HepG2 (cell line): ENCODE results near the gene C1QC. TPM values are rescaled to one million over a fixed set of nuclear protein-coding genes. Genes with fewer than 3 reads are reported as not detected.

ENCODE experiments used
- ATAC-seq: fragments of 200-7000 bp; cut with Tn5 transposase; 3 replicates; pipeline ENCODE4 v1.9.1; 2020; ENCODE audit warnings: mild to moderate bottlenecking, moderate library complexity
- BruUV-seq: library from RNA; stranded (reverse); fragments of 400-500 nt; replicated peaks from 2 replicates; lab custom pipeline; 2021; lab: Mats Ljungman, UMichigan
- CTCF ChIA-PET: fragments of 300-600 bp; formaldehyde crosslinking; extraction: SDS; loops from one replicate; lab custom pipeline; 2021; ENCODE audit warnings: low total read pairs, inconsistent platforms, low intra/inter-chr PET ratio; lab: Yijun Ruan, JAX
- POLR2A ChIA-PET: fragments of 350-600 bp; sonication (Branson Sonifier 250); formaldehyde crosslinking; loops from one replicate; lab custom pipeline; 2020; ENCODE audit warnings: antibody characterized with exemption, inconsistent platforms; lab: Yijun Ruan, JAX
- DNase-seq: peaks from one replicate; pipeline ENCODE4 v3.0.0-alpha.2; 2015; ENCODE audit warnings: low spot score
- FAIRE-seq: peaks from 3 replicates; lab custom pipeline; 2011; peaks lifted over from hg19 to GRCh38; lab: Jason Lieb, UNC
- H2AFZ ChIP-seq: one replicate; pipeline ENCODE4 v1.6.1; 2011; ENCODE audit warnings: low read length, inconsistent platforms
- H3K27ac ChIP-seq: fragments of 300-600 bp; 3 replicates; pipeline ENCODE4 v1.8.0; 2011; ENCODE audit warnings: mixed run types, mild to moderate bottlenecking, mixed read lengths, low read length, inconsistent platforms; ENCODE audit not compliant: insufficient read depth; ENCODE audit errors: extremely low read length
- H3K27me3 ChIP-seq, 2 experiments: fragments of 200-600 bp in 1 of 2; 2 replicates in 1 of 2; 3 replicates in 1 of 2; pipeline versions ENCODE4 v1.6.0 to v1.8.0; 2011; ENCODE audit warnings: low read length in 2 of 2, mild to moderate bottlenecking in 2 of 2, moderate library complexity in 2 of 2, inconsistent platforms in 1 of 2; ENCODE audit not compliant: insufficient read depth in 2 of 2, control insufficient read depth in 1 of 2
- H3K36me3 ChIP-seq, 2 experiments: fragments of 200-600 bp in 1 of 2; replicated peaks in 1 of 2; 2 replicates in 1 of 2; 3 replicates in 1 of 2; pipeline versions ENCODE4 v1.5.1 to v1.8.0; 2011; ENCODE audit warnings: low read length in 2 of 2, inconsistent platforms in 1 of 2; ENCODE audit not compliant: insufficient read depth in 2 of 2, control insufficient read depth in 1 of 2
- H3K4me1 ChIP-seq: 2 replicates; pipeline ENCODE4 v1.5.1; 2012; ENCODE audit warnings: low read length, inconsistent platforms; ENCODE audit not compliant: insufficient read depth
- H3K4me2 ChIP-seq: 2 replicates; pipeline ENCODE4 v1.6.0; 2011; ENCODE audit warnings: low read depth, low read length, inconsistent platforms
- H3K4me3 ChIP-seq, 3 experiments: fragments of 200-600 bp in 1 of 3; sonication (generic), shearing (Covaris generic) in 1 of 3; replicated peaks in 1 of 3; 2 replicates each; pipeline ENCODE4 v1.5.1; 2011 to 2016; ENCODE audit warnings: low read length in 3 of 3, inconsistent platforms in 2 of 3, low read depth in 2 of 3, mild to moderate bottlenecking in 2 of 3, control low read depth in 1 of 3, mixed read lengths in 1 of 3; ENCODE audit not compliant: insufficient read depth in 1 of 3
- H3K79me2 ChIP-seq: one replicate; pipeline ENCODE4 v1.6.1; 2011; ENCODE audit warnings: low read length, inconsistent platforms; ENCODE audit not compliant: insufficient read depth
- H3K9ac ChIP-seq: 2 replicates; pipeline ENCODE4 v1.6.0; 2011; ENCODE audit warnings: mild to moderate bottlenecking, low read depth, low read length, inconsistent platforms; ENCODE audit not compliant: insufficient read depth
- H3K9me3 ChIP-seq: 2 replicates; pipeline ENCODE4 v1.5.1; 2012; ENCODE audit warnings: mild to moderate bottlenecking, low read length
- H4K20me1 ChIP-seq: 2 replicates; pipeline ENCODE4 v1.6.0; 2011; ENCODE audit warnings: inconsistent platforms, mild to moderate bottlenecking, low read length, moderate library complexity; ENCODE audit not compliant: insufficient read depth
- ESRRA ChIP-seq: sonication (generic); formaldehyde crosslinking; IDR thresholded peaks from 2 replicates; pipeline ENCODE4 v1.5.1; 2020; ENCODE audit warnings: mild to moderate bottlenecking, low read depth, missing genetic modification reagents
- FOXA1 ChIP-seq, 2 experiments: fragments of 450-650 bp in 1 of 2; sonication (generic) in 1 of 2; formaldehyde crosslinking in 1 of 2; IDR thresholded peaks; 2 replicates each; pipeline versions ENCODE4 v1.4.0 to v1.6.1; 2016 to 2020; ENCODE audit warnings: missing genetic modification reagents in 1 of 2
- HDAC1 ChIP-seq: sonication (generic); formaldehyde crosslinking; IDR thresholded peaks from 2 replicates; pipeline ENCODE4 v1.5.1; 2020; ENCODE audit warnings: mild to moderate bottlenecking, missing genetic modification reagents
- NR2F2 ChIP-seq: IDR thresholded peaks from 2 replicates; pipeline ENCODE4 v1.6.1; 2012; ENCODE audit warnings: low read depth, inconsistent platforms, borderline replicate concordance
- PLRG1 ChIP-seq: fragments of 450-650 bp; conservative IDR thresholded peaks from 2 replicates; pipeline ENCODE4 v1.6.1; 2016
- RBM39 ChIP-seq: fragments of 200-400 bp; formaldehyde crosslinking; IDR thresholded peaks from one replicate; pipeline ENCODE4 v1.6.1; 2018; ENCODE audit warnings: antibody characterized with exemption, mild to moderate bottlenecking, low read depth, low read length; ENCODE audit not compliant: poor library complexity, severe bottlenecking
- ZNF224 ChIP-seq: sonication (generic); formaldehyde crosslinking; IDR thresholded peaks from 2 replicates; pipeline ENCODE4 v1.5.0; 2020; ENCODE audit warnings: mild to moderate bottlenecking, missing genetic modification reagents
- ZNF629 ChIP-seq: sonication (generic); formaldehyde crosslinking; conservative IDR thresholded peaks from 2 replicates; pipeline ENCODE4 v1.5.0; 2020; ENCODE audit warnings: missing genetic modification reagents
- WGBS: methylation state at CpG from one replicate; pipeline ENCODE4 v1.1.6; 2017; ENCODE audit warnings: low lambda C conversion rate; 5-methylcytosine and 5-hydroxymethylcytosine counted together
- in situ Hi-C: cut with HindIII; loops from 2 replicates; pipeline ENCODE4 v1.10.0; 2017; ENCODE audit warnings: low pct_unique_long_range_greater_than_20kb; ENCODE audit not compliant: extremely low pct_ligation_motif_present
- intact Hi-C: fragments of 100-400 bp; cut with micrococcal nuclease; formaldehyde crosslinking; loops from one replicate; pipeline ENCODE4 v1.10.0; 2022; ENCODE audit not compliant: unreplicated experiment
- polyA plus RNA-seq, 8 experiments: library from polyadenylated mRNA; depleted of rRNA in 3 of 8; stranded (reverse) in 7 of 8; unstranded in 1 of 8; fragments of >200 nt; fragmentation: Illumina TruSeq in 4 of 8; extraction: Trizol in 4 of 8; gene quantifications; 2 replicates each; pipeline versions ENCODE4 v1.2.1 to v1.2.3, GENCODE V29; 2011 to 2016; ENCODE audit warnings: low read depth in 4 of 8, missing spikeins in 1 of 8, mixed read lengths in 1 of 8; ENCODE audit not compliant: insufficient read depth in 1 of 8
- total RNA-seq, 5 experiments: library from RNA; depleted of rRNA; stranded (reverse); fragments of >200 nt; fragmentation: Illumina TruSeq; extraction: Trizol; gene quantifications; 2 replicates each; pipeline ENCODE4 v1.2.3, GENCODE V29; 2016; ENCODE audit warnings: low read depth in 1 of 5

C1QC gene
- total and polyA plus RNA-seq, 2 of the 13 experiments (the other 11 are each of a cell fraction or from before 2014, with no cell fraction given), result not detected

- Histone ChIP-seq H2AFZ (no peak overlapping the region), H3K27ac (no peak overlapping the region), H3K4me2 (no peak overlapping the region), H3K4me3 (no peak overlapping the region), H3K9me3 (no peaks in the 10 kb centered on the region), H3K79me2 (no peaks in the 10 kb centered on the region), H3K9ac (no peak overlapping the region), H4K20me1 (peaks cover 5% of the 10 kb centered on the region; the same call in 1 of the 2 replicates), H3K4me1 (no peaks in the 10 kb centered on the region), H3K27me3 (peaks cover 5 to 22% of the 10 kb centered on the region in 2 experiments), H3K36me3 (no peaks in the 10 kb centered on the region)
- ChIA-PET CTCF (no interaction called here), POLR2A (no interaction called here)
- TF ChIP-seq ZNF629 (CRISPR knock-in tag) (0 out of 2 replicates have a peak, but pooled peaks have one; percentile 9), FOXA1 (IDR thresholded peaks at IDR 0.05) (no peak), FOXA1 (CRISPR knock-in tag; IDR thresholded peaks at IDR 0.05) (no peak), ZNF224 (CRISPR knock-in tag) (no peak)
- no CpG with 5 or more reads among the region's 5 CpGs for WGBS
- intact Hi-C loops, result no loop called here
- BruUV-seq, result no TSS peak
- no peak for DNase-seq
- ATAC-seq, result no peak
- in situ Hi-C loops, result no loop called here
- FAIRE-seq, result no peak
These were observed 29.9 kb upstream of the C1QC start for GRCh38 chr1:22613572-22613918.

GRCh38 chr1:22613951-22614350 is 29.5 kb upstream of the C1QC start:
- ATAC-seq, result no peak
- in situ Hi-C loops (no loop called here), intact Hi-C loops (no loop called here)
- Histone ChIP-seq H3K4me2 (no peak overlapping the region), H3K9me3 (no peaks in the 10 kb centered on the region), H4K20me1 (peaks cover 5% of the 10 kb centered on the region; the same call in 1 of the 2 replicates), H2AFZ (no peak overlapping the region), H3K4me3 (no peak overlapping the region), H3K79me2 (no peaks in the 10 kb centered on the region), H3K27me3 (peaks cover 6 to 26% of the 10 kb centered on the region in 2 experiments), H3K9ac (no peak overlapping the region), H3K36me3 (no peaks in the 10 kb centered on the region), H3K27ac (no peak overlapping the region), H3K4me1 (no peaks in the 10 kb centered on the region)
- POLR2A ChIA-PET, result no interaction called here
- DNase-seq, result no peak
- BruUV-seq, result no TSS peak
- FAIRE-seq, result no peak
- CTCF ChIA-PET, result no interaction called here
- 0% methylated on average over 7 of the region's 12 CpGs for WGBS
- TF ChIP-seq RBM39, result no peak
- TF ChIP-seq PLRG1, result no peak
- no peak for TF ChIP-seq HDAC1 (CRISPR knock-in tag)
- no peak for TF ChIP-seq ESRRA (CRISPR knock-in tag)
- no peak for TF ChIP-seq NR2F2
